Measurements from ENCODE around the gene WNT7B.
A peak's percentile ranks its signal among the peaks of the same experiment; 100 is the strongest.

WNT7B gene

DNA sequence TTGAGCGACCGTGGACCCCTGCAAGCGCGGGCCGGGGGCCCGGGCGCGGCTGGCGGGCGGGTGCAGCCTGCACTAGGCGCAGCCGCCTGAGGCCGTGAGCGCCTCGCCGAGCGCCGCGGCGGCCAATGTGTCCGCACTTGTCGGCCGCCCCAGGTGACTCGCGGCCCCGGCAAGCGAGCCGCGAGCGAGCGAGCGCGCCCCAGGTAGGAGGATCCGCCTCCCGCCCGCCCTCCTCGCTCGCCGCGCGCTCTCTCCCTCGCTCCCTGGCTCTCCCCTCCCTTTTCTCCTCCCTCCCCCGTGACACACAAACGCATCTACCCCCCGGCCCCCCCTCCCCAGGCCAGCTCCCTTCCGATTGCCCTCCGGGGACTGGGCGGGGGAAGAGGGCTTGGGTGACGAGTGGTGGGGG lies at the start of gene WNT7B:
Gene WNT7B (minus strand): TSS at position 160 of the 409 bp plus-strand sequence. CDS start 408 bp downstream, outside the sequence.
- peak in 1 of 2 donors; percentile 7 for DNase-seq (ENCODE audit: low read depth in 2 of 2)

DNA sequence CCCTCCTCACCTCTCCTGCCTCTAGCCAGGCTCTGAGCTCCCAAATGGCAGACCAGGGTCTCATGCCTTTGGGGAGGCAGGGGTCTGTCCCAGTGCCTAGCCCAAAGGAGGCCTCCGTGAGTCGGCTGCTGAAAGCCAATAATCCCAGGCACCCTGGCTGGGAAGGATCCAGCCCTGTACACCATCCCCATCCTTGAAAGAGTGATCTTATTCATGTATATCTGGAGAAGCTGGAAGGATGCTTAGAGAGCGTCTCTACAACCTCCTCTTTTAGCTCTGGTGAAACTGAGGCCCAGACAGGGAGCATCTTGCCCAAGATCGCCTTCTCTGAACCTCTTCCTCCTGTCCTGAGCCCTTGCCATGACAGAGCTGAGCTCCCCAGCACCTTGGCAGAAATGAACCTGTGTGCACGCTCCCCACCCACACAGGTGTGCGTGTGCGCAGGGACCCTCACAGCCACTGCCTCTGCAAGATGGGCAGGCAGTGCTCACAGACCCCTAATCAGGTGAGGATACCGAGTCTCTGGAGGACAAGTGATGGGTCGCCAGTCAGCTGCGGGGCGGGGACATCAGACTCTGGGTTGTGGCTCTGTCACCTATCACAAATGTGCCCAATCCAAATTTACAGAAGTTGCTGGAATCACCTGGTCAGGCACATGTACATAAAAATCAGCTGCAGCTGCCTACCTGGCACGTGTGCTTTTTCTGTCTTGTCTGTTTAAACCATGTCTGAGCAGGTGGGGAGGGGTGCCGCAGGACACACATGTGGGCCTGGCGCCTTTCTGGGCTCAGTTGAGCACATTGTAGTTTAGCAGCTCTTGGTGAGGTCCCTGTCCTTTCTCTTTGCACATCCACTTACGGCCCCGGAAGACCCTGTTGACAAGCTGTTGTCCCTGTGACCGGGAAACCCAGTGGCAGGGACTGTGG lies 49.3 kb upstream of the WNT7B start:
- DNase-seq (ENCODE audit: low read depth in 2 of 2): no peak

- DNase-seq (ENCODE audit: low read depth in 2 of 2): no peak
Measured at GRCh38 chr22:46025225-46025972, 48.4 kb upstream of the WNT7B start.

GRCh38 chr22:46024136-46024840 lies 47.3 kb upstream of the WNT7B start:
- no peak for DNase-seq (ENCODE audit: low read depth in 2 of 2)

DNA sequence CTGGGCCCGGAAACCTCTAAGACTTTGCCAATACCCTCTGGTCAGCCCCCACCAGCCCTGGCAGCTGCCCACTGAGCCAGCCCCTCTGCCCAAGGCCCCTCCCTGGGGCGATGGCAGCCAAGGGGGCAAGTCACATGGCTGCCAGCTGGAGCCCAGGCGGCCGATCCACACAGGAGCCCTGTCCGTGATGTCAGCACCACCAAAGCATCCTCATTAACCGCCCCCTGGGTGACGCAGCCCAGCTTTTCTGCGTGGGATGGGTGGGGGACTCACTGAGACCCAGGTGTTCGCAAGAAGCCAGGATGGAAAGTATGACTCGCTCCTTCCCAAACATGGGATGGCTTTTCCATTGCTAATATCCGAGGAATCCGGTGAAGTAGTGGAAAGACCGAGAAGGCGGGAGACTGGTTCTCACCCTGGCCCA lies 46.6 kb upstream of the WNT7B start:
- DNase-seq (ENCODE audit: low read depth in 2 of 2): no peak

DNA sequence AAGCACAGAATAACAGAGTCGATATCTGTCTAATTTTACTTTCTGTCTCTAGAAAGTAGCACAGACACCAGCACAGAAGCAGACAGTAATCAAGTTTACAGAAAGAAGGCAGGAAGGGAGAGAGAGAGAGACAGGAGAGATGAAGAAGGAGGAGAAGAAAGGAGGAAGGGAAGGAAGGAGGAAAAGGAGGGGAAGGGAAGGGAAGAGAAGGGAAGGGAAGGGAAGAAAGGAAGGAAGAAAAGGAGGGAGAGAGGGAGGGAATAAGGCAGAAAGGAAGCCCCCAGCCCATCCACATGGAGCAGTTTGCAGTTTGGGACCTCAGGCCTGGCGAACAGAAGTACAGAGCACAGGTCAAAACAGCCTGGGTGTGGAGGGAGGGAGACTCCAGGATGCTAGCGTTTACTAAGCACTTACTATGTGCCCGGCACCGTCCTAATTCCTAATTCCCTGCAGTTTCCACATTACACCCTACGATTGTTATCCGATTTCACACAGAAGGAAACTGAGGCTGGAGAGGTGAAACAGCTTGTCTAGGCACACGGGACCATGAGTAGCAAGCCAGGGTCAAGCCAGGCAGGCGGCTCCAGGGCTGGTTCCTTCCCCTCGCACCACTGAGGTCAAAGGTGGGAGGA lies 46.0 kb upstream of the WNT7B start:
- no peak for DNase-seq (ENCODE audit: low read depth in 2 of 2)

DNA sequence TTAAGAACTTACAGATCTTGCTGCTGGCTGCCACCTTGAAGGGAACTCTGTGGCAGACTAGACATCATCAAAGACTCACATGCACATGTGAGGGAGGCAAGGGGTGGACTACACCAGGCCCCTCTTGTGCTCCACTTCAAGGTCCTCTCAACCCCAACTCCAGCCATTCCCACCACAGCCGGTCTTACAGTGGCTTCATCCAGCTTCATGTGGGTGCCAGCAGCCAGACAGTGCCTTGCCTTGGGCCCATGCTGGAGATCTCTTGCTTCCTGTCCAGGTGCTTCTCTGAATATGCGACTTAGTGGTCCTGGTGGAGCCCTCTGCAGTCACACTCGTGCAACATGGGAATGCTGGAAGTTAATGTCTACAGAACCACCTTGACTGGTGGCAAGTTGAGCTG lies 44.6 kb upstream of the WNT7B start:
- no peak for DNase-seq (ENCODE audit: low read depth in 2 of 2)

DNA sequence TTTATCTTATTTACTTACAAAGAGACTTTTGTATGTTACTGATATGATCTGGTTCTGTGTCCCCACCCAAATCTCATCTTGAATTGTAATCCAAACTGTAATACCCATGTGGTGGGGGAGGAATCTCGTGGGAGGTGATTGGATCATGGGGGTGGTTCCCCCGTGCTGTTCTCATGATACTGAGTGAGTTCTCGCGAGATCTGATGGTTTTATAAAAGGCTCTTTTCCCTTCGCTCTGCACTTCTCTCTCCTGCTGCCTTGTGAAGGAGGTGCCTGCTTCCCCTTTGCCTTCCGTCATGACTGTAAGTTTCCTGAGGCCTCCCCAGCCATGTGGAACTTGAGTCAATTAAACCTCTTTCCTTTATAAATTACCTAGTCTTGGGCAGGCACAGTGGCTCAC lies 42.4 kb upstream of the WNT7B start:
- DNase-seq (ENCODE audit: low read depth in 2 of 2): no peak

- DNase-seq (ENCODE audit: low read depth in 2 of 2): no peak
Measured at GRCh38 chr22:46018859-46019258, 41.9 kb upstream of the WNT7B start.

DNA sequence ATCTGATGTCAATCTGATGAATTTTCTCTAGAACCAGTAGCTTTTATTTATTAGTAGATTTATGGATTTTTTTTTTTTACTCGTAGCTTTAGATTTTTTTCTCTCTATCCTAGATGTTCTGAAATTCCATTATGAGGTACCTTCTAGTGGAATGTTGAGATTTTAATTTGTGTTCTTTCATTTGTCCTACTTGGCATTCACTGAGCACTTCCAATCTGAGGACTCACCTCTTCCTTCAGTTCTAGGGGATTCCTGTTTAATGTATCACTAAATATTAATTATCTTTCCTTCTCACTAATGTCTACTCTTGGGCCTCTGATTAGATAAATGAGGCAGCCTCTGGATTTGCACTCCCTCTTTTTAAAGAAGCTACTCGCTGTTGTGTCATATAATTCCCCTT lies 40.2 kb upstream of the WNT7B start:
- DNase-seq (ENCODE audit: low read depth in 2 of 2): no peak

- DNase-seq (ENCODE audit: low read depth in 2 of 2): peak; percentile 88 to 91
Measured at GRCh38 chr22:46013460-46014416, 36.8 kb upstream of the WNT7B start.

GRCh38 chr22:46012881-46013281 lies 35.9 kb upstream of the WNT7B start:
- no peak for DNase-seq (ENCODE audit: low read depth in 2 of 2)

DNA sequence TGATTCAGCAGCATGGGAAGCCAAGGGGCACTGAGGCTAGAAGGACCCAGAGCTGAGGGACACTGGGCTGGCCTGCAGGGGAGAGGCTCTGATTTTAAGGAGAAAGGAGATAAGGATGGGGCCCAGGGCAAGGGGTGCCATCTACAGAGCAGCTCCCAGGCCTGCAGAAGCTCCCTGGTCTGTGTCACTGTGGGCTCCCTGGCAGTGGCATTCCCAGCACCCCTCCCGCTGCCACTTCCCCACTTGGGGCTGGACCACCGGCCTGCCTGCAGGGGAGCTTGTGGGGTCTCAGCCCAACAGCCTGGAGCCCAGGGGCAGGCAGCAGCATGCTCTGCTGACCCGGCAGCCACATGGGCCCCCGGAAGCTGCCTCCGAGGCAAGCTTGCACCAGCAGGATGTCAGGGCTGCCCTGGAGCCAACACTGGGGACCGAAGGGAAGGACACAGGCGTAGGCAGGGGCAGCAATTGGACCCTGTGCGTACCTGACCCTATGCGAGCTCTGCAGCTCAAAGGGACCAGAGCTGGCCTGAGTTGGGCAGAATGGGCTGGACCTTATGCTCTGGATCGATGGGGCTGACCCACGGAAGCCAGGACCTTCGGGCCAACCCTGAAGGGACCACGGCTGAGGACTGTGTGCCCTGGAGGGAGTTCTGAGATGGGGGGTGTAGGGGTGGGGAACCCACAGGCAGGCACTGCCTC lies 35.4 kb upstream of the WNT7B start:
- no peak for DNase-seq (ENCODE audit: low read depth in 2 of 2)

- DNase-seq (ENCODE audit: low read depth in 2 of 2): no peak
Measured at GRCh38 chr22:46011627-46012181, 34.7 kb upstream of the WNT7B start.

- no peak for DNase-seq (ENCODE audit: low read depth in 2 of 2)
Measured at GRCh38 chr22:46010951-46011626, 34.1 kb upstream of the WNT7B start.

DNA sequence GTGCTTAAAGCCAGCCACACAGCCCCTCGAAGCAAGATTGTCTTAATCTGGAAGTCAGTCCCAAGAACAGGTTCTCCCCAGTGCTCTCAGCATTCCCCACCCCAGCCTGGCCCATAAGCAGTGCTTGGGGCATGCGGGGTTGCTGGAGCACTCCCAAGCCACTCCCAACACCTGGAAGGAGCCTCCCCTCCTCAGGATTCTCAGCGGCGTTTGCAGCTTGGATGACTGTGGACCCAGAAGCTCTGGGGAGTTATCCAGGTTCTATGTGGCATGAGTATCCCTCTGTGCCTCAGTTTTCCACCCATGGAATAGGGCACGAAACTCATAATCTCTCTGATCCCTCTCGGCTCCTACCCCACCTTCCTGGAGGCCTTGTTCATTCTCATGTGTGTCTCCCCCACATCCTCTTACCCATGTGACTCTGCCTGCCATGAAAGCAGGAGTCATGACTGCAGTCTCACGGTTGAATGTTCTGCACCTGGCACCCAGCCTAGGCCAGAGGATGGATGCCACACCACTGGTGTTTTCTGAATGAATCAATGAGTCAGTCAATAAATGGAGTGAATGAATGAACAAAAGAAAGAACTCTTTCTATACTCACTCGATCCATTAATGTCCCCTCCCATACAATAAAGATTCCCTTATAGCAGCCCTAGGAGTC lies 33.4 kb upstream of the WNT7B start:
- DNase-seq (ENCODE audit: low read depth in 2 of 2): no peak

DNA sequence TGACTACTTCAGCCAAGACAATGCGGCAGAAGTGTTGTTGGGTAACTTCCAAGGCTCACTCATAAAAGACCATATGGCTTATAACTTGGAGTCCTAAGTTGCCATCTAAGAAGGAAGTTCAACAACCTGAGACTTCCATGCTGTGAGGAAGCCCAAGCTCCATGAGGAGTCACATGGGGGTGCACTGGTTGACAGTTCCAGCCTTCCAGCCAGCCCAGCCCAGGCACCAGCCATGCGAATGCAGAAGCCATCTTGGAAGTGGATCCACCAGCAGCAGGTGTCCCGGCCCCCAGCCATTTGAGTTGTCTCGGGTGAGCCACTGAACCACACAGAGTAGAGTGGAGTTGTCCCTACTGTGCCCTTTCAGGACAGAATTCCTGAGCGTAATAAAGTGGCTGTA lies 32.8 kb upstream of the WNT7B start:
- no peak for DNase-seq (ENCODE audit: low read depth in 2 of 2)

DNA sequence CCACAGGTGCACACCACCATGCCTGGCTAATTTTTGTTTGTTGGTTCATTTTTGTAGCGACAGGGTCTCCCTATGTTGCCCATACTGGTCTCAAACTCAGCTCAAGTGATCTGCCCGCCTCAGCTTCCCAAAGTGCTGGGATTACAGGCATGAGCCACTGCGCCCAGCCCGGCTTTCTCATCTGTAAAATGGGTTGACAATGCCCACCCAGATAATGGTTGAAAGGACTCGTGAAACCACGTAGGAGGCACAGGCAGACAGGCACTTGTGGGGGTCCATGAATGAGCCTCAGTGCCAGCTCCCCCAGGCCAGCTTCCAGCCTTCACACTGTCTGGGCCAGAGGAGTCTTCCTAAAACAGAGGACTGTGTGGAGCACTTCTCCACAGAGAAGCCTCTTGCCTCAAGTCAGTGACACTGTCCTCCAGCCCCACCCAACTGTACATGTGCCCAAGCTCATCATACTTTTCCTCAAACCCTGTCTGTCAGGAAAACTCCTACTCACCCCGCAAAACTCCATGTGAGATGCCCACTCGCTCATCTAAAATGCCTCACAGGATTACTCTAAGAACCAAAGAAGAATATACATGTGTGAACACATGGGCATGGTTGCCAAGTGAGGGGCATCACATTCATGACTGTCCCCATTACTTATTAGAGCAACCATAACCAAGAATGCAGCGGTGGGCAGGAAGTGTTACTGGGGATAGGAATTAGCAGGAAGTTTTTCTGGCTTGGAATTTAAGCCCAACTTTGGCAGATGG lies 32.1 kb upstream of the WNT7B start:
- DNase-seq (ENCODE audit: low read depth in 2 of 2): no peak

Measured in stimulated activated CD4-positive, alpha-beta T cell treated with anti-CD3 and anti-CD28 coated beads, Interleukin-1b, Interleukin-23, amount 100 ng/mL, for 4 hours (primary cell).